Naive thymus-derived CD4-positive, alpha-beta T cell (primary cell): ENCODE measurements around the gene ZNF43. TPM values are rescaled to one million over a fixed set of nuclear protein-coding genes. Genes with fewer than 3 reads are reported as not detected.
"Not testable (repeated sequence)": the region's sequence is repeated elsewhere in the genome, so short reads cannot be mapped to it uniquely, and the experiment has no call there.

Experiments used
- ATAC-seq: fragments of 150-1000 bp; cut with Tn5 transposase; 2 replicates; pipeline ENCODE4 v1.10.0; 2021; ENCODE audit warnings: mild to moderate bottlenecking, moderate library complexity
- CTCF ChIA-PET: fragments of 350-600 bp; sonication (Branson Sonifier 250); formaldehyde crosslinking; loops from one replicate; lab custom pipeline; 2021; ENCODE audit warnings: antibody characterized with exemption; lab: Charles Lee
- POLR2A ChIA-PET: fragments of 350-600 bp; sonication (Branson Sonifier 250); formaldehyde crosslinking; loops from one replicate; lab custom pipeline; 2021; ENCODE audit warnings: antibody characterized with exemption, inconsistent platforms; lab: Charles Lee
- DNase-seq, 9 donors: peaks; one replicate each; pipeline versions ENCODE4 v3.0.0 to v3.0.0-alpha.2; 2020 to 2022; ENCODE audit warnings: mixed read lengths in 1 of 9
- H3K27ac ChIP-seq: one replicate; pipeline ENCODE4 v1.7.0; 2013; ENCODE audit warnings: mild to moderate bottlenecking, low read depth, low read length, moderate library complexity
- H3K27me3 ChIP-seq, 2 donors: one replicate each; pipeline ENCODE4 v1.7.0; 2013; ENCODE audit warnings: low read length in 2 of 2, mild to moderate bottlenecking in 2 of 2, moderate library complexity in 2 of 2; ENCODE audit not compliant: control insufficient read depth in 2 of 2, insufficient read depth in 2 of 2
- H3K36me3 ChIP-seq, 3 experiments: 1 replicate in 2 of 3; 2 replicates in 1 of 3; pipeline ENCODE4 v1.7.0; 2013; ENCODE audit warnings: low read length in 3 of 3, mild to moderate bottlenecking in 3 of 3, moderate library complexity in 1 of 3; ENCODE audit not compliant: insufficient read depth in 3 of 3, control insufficient read depth in 2 of 3
- H3K4me1 ChIP-seq, 2 donors: one replicate each; pipeline ENCODE4 v1.7.0; 2013; ENCODE audit warnings: low read length in 2 of 2, mild to moderate bottlenecking in 2 of 2, moderate library complexity in 1 of 2; ENCODE audit not compliant: control insufficient read depth in 2 of 2, insufficient read depth in 2 of 2
- H3K4me3 ChIP-seq: 2 replicates; pipeline ENCODE4 v1.7.0; 2013; ENCODE audit warnings: mild to moderate bottlenecking, low read length
- H3K9me3 ChIP-seq, 3 experiments: 1 replicate in 2 of 3; 2 replicates in 1 of 3; pipeline ENCODE4 v1.7.0; 2013; ENCODE audit warnings: low read length in 3 of 3; ENCODE audit not compliant: control insufficient read depth in 2 of 3
- H3K27ac Mint-ChIP-seq, 9 donors: one replicate each; pipeline ENCODE4 v1.8.0; 2020 to 2022; ENCODE audit warnings: mixed read lengths in 9 of 9, mild to moderate bottlenecking in 8 of 9, moderate library complexity in 5 of 9, inconsistent platforms in 2 of 9
- H3K27me3 Mint-ChIP-seq, 5 donors: one replicate each; pipeline ENCODE4 v1.8.0; 2021 to 2022; ENCODE audit warnings: mixed read lengths in 5 of 5, mild to moderate bottlenecking in 1 of 5
- H3K36me3 Mint-ChIP-seq, 5 donors: one replicate each; pipeline ENCODE4 v1.8.0; 2020 to 2022; ENCODE audit warnings: mixed read lengths in 5 of 5, mild to moderate bottlenecking in 3 of 5, inconsistent platforms in 1 of 5
- H3K4me1 Mint-ChIP-seq, 7 donors: one replicate each; pipeline ENCODE4 v1.8.0; 2020 to 2022; ENCODE audit warnings: mixed read lengths in 7 of 7, mild to moderate bottlenecking in 3 of 7, inconsistent platforms in 1 of 7
- H3K4me3 Mint-ChIP-seq, 10 donors: one replicate each; pipeline ENCODE4 v1.8.0; 2020 to 2022; ENCODE audit warnings: mild to moderate bottlenecking in 10 of 10, mixed read lengths in 10 of 10, moderate library complexity in 6 of 10, inconsistent platforms in 2 of 10
- H3K9me3 Mint-ChIP-seq, 11 donors: one replicate each; pipeline ENCODE4 v1.8.0; 2020 to 2022; ENCODE audit warnings: mixed read lengths in 11 of 11, mild to moderate bottlenecking in 4 of 11, inconsistent platforms in 1 of 11, moderate library complexity in 1 of 11
- intact Hi-C, 2 donors: fragments of 100-400 bp; cut with micrococcal nuclease; formaldehyde crosslinking; loops; one replicate each; pipeline ENCODE4 v1.15.1; 2023
- polyA plus RNA-seq, 2 donors: library from polyadenylated mRNA; unstranded; fragments of 300-500 nt; fragmentation: Illumina TruSeq; gene quantifications; one replicate each; pipeline ENCODE4 v1.2.3, GENCODE V29; 2021
- total RNA-seq, 6 experiments: library from RNA in 5 of 6; stranded (reverse) in 5 of 6; gene quantifications; 1 replicate in 5 of 6; 2 replicates in 1 of 6; pipeline ENCODE4 v1.2.3 and lab custom pipeline; 2021 to 2026

Gene ZNF43
- total and polyA plus RNA-seq, 7 experiments from 2014 or later: 13.4 to 39.3 (median 28.5) TPM

GRCh38 chr19:21789466-21790085 is 46.4 kb downstream of the ZNF43 start:
- Histone ChIP-seq H3K4me1 (no peaks in the 10 kb centered on the region), H3K27ac (no peak overlapping the region), H3K36me3 (no peaks in the 10 kb centered on the region), H3K9me3 (no peaks in the 10 kb centered on the region), H3K27me3 (no peaks in the 10 kb centered on the region), H3K4me3 (no peak overlapping the region)
- Mint-ChIP-seq H3K4me1 (no peaks in the 10 kb centered on the region), H3K36me3 (peaks cover 0 to 8% (median 1%) of the 10 kb centered on the region in 5 donors), H3K27me3 (peaks cover 0 to 15% (median 2%) of the 10 kb centered on the region in 5 donors), H3K27ac (no peak overlapping the region), H3K4me3 (no peak overlapping the region), H3K9me3 (peaks cover 0 to 55% (median 16%) of the 10 kb centered on the region in 11 donors)
- no peak for ATAC-seq
- CTCF ChIA-PET: no interaction called here
- no peak for DNase-seq
- intact Hi-C loops: no loop called here
- POLR2A ChIA-PET: no interaction called here

DNA sequence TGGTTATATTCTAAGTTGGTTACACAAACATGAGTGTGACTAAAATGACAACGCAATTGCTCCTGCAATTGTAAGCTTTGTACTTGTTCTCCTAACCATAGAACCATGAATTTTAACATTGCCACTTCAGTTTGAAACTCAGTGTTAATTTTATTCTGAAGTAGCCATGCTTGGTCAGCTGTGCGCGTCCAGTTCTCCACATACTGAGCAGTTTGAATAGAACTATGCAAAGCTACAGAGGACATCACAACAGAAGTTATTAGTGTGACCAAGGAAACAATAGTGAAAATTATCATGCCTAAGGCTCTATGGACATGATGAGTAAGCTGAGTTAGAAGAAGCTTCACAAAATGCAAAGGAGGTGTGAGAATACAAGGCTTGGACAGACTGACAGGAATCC is 49.0 kb downstream of the ZNF43 start:
- Mint-ChIP-seq H3K9me3 (peaks cover 0 to 51% (median 13%) of the 10 kb centered on the region in 11 donors), H3K36me3 (peaks cover 0 to 8% (median 3%) of the 10 kb centered on the region in 5 donors), H3K4me1 (no peaks in the 10 kb centered on the region), H3K27ac (no peak overlapping the region), H3K4me3 (no peak overlapping the region), H3K27me3 (peaks cover 0 to 15% (median 4%) of the 10 kb centered on the region in 5 donors)
- ChIA-PET POLR2A (no interaction called here), CTCF (interaction anchor here (0.7 kb wide), 1 partner anchor 87 kb away, joined by 3 read pairs; no protein-coding TSS in a partner anchor)
- Histone ChIP-seq H3K27ac (no peak overlapping the region), H3K36me3 (no peaks in the 10 kb centered on the region), H3K4me1 (no peaks in the 10 kb centered on the region), H3K4me3 (no peak overlapping the region), H3K9me3 (no peaks in the 10 kb centered on the region), H3K27me3 (no peaks in the 10 kb centered on the region)
- DNase-seq (no peak), ATAC-seq (no peak)
- intact Hi-C loops: no loop called here

- peaks cover 0 to 13% (median 0%) of the 10 kb centered on the region in 11 donors for H3K9me3 Mint-ChIP-seq
- CTCF ChIA-PET, H3K36me3 ChIP-seq, H3K27ac ChIP-seq, H3K27me3 ChIP-seq, H3K4me3 Mint-ChIP-seq, ATAC-seq, H3K4me3 ChIP-seq, H3K4me1 ChIP-seq, H3K36me3 Mint-ChIP-seq, DNase-seq, POLR2A ChIA-PET, H3K9me3 ChIP-seq, H3K4me1 Mint-ChIP-seq, H3K27ac Mint-ChIP-seq, intact Hi-C loops, H3K27me3 Mint-ChIP-seq: not testable (repeated sequence)
These were observed 60.2 kb downstream of the ZNF43 start for GRCh38 chr19:21775792-21776191.

DNA sequence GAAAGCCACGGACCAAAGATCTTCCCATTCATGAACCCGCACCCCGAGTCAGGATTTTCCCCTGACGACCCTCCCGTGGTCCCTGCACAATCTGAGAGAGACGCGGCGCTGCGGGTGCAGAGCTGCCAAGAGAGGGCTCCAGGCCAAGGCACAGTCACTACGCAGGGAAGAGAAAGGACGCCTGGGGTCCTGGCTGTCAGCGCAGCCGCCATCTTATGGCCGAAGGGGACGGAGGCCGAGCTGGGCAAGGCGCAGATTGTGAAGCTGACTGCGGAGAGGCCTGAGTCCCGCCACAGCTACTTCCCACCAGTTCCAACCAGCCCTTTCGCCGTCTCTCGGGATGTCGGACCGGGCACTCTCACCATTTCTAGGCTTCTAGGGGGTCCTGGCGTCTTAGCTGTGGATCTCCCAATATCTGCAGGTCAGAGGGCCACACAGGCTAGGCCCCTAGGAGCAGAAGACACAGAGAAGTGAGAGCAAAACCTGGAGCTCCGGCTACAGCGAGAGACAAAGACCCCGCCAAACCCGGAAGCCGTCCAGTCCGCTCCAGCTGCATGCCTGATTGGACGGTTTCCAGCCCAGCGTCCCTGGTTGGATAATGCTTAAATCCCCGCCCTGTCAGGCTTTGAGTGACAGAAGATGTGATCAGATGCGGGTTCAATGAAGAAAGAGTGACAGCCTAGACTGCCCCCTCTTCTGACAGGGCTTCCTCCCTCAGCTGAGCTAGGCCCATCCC is 68.7 kb downstream of the ZNF43 start, which contains the start of gene ZNF100:
ZNF100 (minus strand) TSS at position 515 of the 736 bp plus-strand sequence; CDS start at position 365, 150 bp downstream.
- Histone ChIP-seq H3K27ac (peak within 1 kb of the TSS; percentile 81), H3K27me3 (no peaks in the 10 kb centered on the region), H3K4me3 (peak within 1 kb of the TSS; percentile 97), H3K4me1 (no peaks in the 10 kb centered on the region), H3K36me3 (peaks cover 0 to 19% (median 0%) of the 10 kb centered on the region in 3 experiments), H3K9me3 (no peaks in the 10 kb centered on the region)
- Mint-ChIP-seq H3K27me3 (no peaks in the 10 kb centered on the region), H3K36me3 (peaks cover 4 to 36% (median 22%) of the 10 kb centered on the region in 5 donors), H3K4me3 (peak within 1 kb of the TSS; percentile 92 to 98 (median 97)), H3K4me1 (peaks cover 7 to 43% (median 27%) of the 10 kb centered on the region in 7 donors), H3K27ac (peak within 1 kb of the TSS; percentile 89 to 98 (median 92)), H3K9me3 (peaks cover 0 to 15% (median 0%) of the 10 kb centered on the region in 11 donors)
- DNase-seq: peak; percentile 64 to 88 (median 80)
- intact Hi-C loops: loop anchor here (1.0 to 10.0 kb wide), 15 partner anchors 69 to 1728 kb away; partner anchors contain the start of genes ZNF429 (in 2 of the 2), ZNF43 (in 2 of the 2), ZNF430 (in 2 of the 2) and ZNF431 (in 1 of the 2)
- ChIA-PET POLR2A (interaction anchor here (0.6 to 3.3 kb wide), 14 partner anchors 12 to 1508 kb away, joined by 3 to 38 read pairs (median 3); partner anchors contain the start of genes ZNF257, ZNF429, ZNF43 and ZNF66), CTCF (interaction anchor here (0.6 to 1.4 kb wide), 2 partner anchors 9 to 750 kb away, joined by 3 to 4 read pairs; no protein-coding TSS in a partner anchor)
- peak; percentile 98 for ATAC-seq

DNA sequence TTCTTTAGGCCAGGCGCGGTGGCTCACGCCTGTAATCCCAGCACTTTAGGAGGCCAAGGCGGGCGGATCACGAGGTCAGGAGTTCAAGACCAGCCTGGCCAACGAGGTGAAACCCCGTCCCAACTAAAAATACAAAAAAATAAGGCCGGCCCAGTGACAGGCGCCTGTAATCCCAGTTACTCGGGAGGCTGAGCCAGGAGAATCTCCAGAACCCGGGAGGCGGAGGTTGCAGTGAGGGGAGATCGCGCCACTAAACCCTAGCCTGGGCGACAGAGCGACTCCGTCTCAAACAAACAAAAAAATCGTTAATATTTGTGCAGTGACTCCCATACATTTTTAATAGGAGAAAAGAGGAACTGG is 69.3 kb downstream of the ZNF43 start:
- POLR2A ChIA-PET: interaction anchor here (1.2 to 3.3 kb wide), 4 partner anchors 69 to 261 kb away, joined by 3 to 38 read pairs (median 15); partner anchors contain the start of genes ZNF429 and ZNF43
- CTCF ChIA-PET: interaction anchor here (1.4 kb wide), 1 partner anchor 8 kb away, joined by 4 read pairs; no protein-coding TSS in a partner anchor
- Histone ChIP-seq H3K27ac (peak overlapping the region; percentile 81), H3K36me3 (peaks cover 0 to 19% (median 0%) of the 10 kb centered on the region in 3 experiments), H3K4me3 (peak overlapping the region; percentile 97)
- peaks cover 0 to 20% (median 0%) of the 10 kb centered on the region in 11 donors for H3K9me3 Mint-ChIP-seq
- peak in 1 of 9 donors; percentile 0 for DNase-seq
- H3K4me1 Mint-ChIP-seq: peaks cover 7 to 47% (median 29%) of the 10 kb centered on the region in 7 donors
- ATAC-seq: peak; percentile 1
- peak overlapping the region; percentile 92 to 98 (median 97) for H3K4me3 Mint-ChIP-seq
- not testable (repeated sequence) for H3K27me3 Mint-ChIP-seq, H3K9me3 ChIP-seq, H3K27me3 ChIP-seq, H3K4me1 ChIP-seq
- H3K36me3 Mint-ChIP-seq: peaks cover 8 to 42% (median 26%) of the 10 kb centered on the region in 5 donors
- H3K27ac Mint-ChIP-seq: peak overlapping the region; percentile 89 to 98 (median 92)
- intact Hi-C loops: loop anchor here (1.0 to 10.0 kb wide), 15 partner anchors 70 to 1728 kb away; partner anchors contain the start of genes ZNF429 (in 2 of the 2), ZNF43 (in 2 of the 2), ZNF430 (in 2 of the 2) and ZNF431 (in 1 of the 2)

DNA sequence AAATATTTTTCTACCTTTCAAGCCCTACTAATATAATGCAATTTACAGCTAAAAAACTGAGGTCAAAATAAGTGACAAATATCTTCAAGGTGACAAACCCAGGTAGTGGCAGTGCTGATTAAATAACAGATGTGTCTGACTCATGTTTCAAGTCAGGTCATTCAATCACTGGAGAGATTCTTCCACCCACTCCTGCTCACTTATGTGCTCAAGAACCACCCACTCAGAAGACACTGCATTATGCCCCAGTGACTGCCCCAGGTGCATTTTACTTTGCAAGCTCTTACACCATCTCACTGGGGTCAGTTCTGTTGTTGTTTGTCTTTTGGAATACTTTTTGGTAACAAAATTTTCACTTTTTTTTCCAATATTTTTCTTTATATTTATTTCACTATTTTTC is 70.8 kb downstream of the ZNF43 start:
- peaks cover 0 to 20% (median 0%) of the 10 kb centered on the region in 11 donors for H3K9me3 Mint-ChIP-seq
- Histone ChIP-seq H3K27me3 (no peaks in the 10 kb centered on the region), H3K9me3 (no peaks in the 10 kb centered on the region), H3K27ac (no peak overlapping the region), H3K4me3 (no peak overlapping the region), H3K4me1 (no peaks in the 10 kb centered on the region), H3K36me3 (peaks cover 0 to 19% (median 6%) of the 10 kb centered on the region in 3 experiments)
- intact Hi-C loops: loop anchor here (5.0 to 10.0 kb wide), 6 partner anchors 87 to 1598 kb away; partner anchors contain the start of genes ZNF430 (in 2 of the 2), ZNF431 (in 1 of the 2) and ZNF486 (in 1 of the 2)
- POLR2A ChIA-PET: interaction anchor here (1.4 kb wide), 1 partner anchor 70 kb away, joined by 3 read pairs; no protein-coding TSS in a partner anchor
- peak overlapping the region in 4 of 10 donors; percentile 13 to 96 (median 34) for H3K4me3 Mint-ChIP-seq
- CTCF ChIA-PET: no interaction called here
- H3K27ac Mint-ChIP-seq: no peak overlapping the region
- no peak for DNase-seq
- H3K36me3 Mint-ChIP-seq: peaks cover 10 to 50% (median 40%) of the 10 kb centered on the region in 5 donors
- no peak for ATAC-seq
- H3K27me3 Mint-ChIP-seq: no peaks in the 10 kb centered on the region
- peaks cover 7 to 50% (median 30%) of the 10 kb centered on the region in 7 donors for H3K4me1 Mint-ChIP-seq
